Natural killer cell treated with Interleukin-12 subunit alpha and Interleukin-12 subunit beta and Interleukin-15 and Interleukin-18, amount 100 ng/mL, for 72 hours (primary cell): ENCODE measurements around the gene SYTL3. TPM values are rescaled to one million over a fixed set of nuclear protein-coding genes. Genes with fewer than 3 reads are reported as not detected.

Experiments
- ATAC-seq, 2 donors: fragments of 150-1000 bp; cut with Tn5 transposase in 1 of 2; sonication (Bioruptor Pico), chemical (Tn5 transposase) in 1 of 2; 2 replicates each; pipeline ENCODE4 v1.10.0; 2021
- DNase-seq: peaks from one replicate; pipeline ENCODE4 v3.0.0; 2022; ENCODE audit warnings: low spot score
- H3K27ac Mint-ChIP-seq, 2 donors: 1 replicate in 1 of 2; 2 replicates in 1 of 2; pipeline ENCODE4 v1.8.0; 2022; ENCODE audit warnings: mixed read lengths in 2 of 2, mild to moderate bottlenecking in 1 of 2, moderate library complexity in 1 of 2
- H3K27me3 Mint-ChIP-seq, 2 donors: 1 replicate in 1 of 2; 2 replicates in 1 of 2; pipeline ENCODE4 v1.8.0; 2022; ENCODE audit warnings: mixed read lengths in 2 of 2
- H3K36me3 Mint-ChIP-seq: one replicate; pipeline ENCODE4 v1.8.0; 2022; ENCODE audit warnings: mixed read lengths
- H3K4me1 Mint-ChIP-seq, 2 donors: 1 replicate in 1 of 2; 2 replicates in 1 of 2; pipeline ENCODE4 v1.8.0; 2022; ENCODE audit warnings: low read depth in 2 of 2, mixed read lengths in 2 of 2, mild to moderate bottlenecking in 1 of 2
- H3K4me3 Mint-ChIP-seq: one replicate; pipeline ENCODE4 v1.8.0; 2022; ENCODE audit warnings: mixed read lengths
- H3K9me3 Mint-ChIP-seq: 2 replicates; pipeline ENCODE4 v1.8.0; 2022; ENCODE audit warnings: mixed read lengths
- total RNA-seq, 2 donors: library from RNA; stranded (reverse); gene quantifications; one replicate each; pipeline ENCODE4 v1.2.3, GENCODE V29; 2022

SYTL3 gene
- total RNA-seq, 2 donors from 2014 or later = 199 to 246 TPM

DNA sequence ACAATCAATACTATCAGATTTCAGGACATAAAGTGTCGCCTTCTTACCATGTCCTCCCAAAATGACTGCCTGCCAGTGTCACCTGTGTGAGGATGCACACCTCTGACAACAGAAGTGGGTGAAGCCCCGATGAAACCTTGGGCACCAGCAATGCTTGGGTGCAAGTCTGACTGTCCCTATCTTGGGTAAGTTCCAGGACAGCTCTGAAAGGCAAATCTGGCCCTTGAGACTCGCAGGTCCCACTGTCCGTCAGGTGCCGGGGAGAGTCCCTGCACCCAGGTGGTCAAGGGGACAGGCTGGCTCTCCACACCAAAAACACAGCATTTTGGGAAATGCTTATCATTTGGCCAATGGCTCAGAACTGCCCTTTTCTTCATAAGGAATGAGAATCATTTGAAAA is 126.0 kb downstream of the SYTL3 start:
- no peaks in the 10 kb centered on the region for H3K27me3 Mint-ChIP-seq
- H3K27ac Mint-ChIP-seq = no peak overlapping the region
- H3K4me1 Mint-ChIP-seq = peaks cover 33 to 47% of the 10 kb centered on the region in 2 donors
- no peaks in the 10 kb centered on the region for H3K9me3 Mint-ChIP-seq
- H3K36me3 Mint-ChIP-seq = peaks cover 34% of the 10 kb centered on the region
- H3K4me3 Mint-ChIP-seq = no peak overlapping the region
- ATAC-seq (no peak), DNase-seq (peak; percentile 40)

DNA sequence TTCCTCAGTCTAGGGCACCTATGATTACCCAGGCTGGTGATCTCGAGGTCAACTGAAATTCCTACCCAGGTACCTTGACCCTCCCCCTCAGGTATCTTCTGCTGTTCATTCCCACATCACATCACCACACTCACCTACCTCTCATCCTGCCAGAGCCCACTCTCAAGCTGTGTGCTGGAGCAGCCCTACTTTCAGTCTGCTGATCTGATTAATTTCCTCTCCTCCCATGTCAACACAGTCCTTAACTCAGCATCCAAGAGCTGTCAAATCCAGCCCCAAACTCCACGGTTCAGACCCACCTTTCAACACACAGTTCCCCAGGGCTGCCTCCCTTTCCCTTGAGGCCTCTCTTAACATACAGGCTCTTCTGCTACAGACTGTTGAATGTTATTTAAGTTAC is 126.9 kb downstream of the SYTL3 start:
- ATAC-seq = no peak
- H3K4me1 Mint-ChIP-seq = peaks cover 25 to 39% of the 10 kb centered on the region in 2 donors
- no peak overlapping the region for H3K4me3 Mint-ChIP-seq
- H3K27me3 Mint-ChIP-seq = no peaks in the 10 kb centered on the region
- peaks cover 31% of the 10 kb centered on the region for H3K36me3 Mint-ChIP-seq
- peak overlapping the region; percentile 11 to 17 for H3K27ac Mint-ChIP-seq
- peak; percentile 28 for DNase-seq
- H3K9me3 Mint-ChIP-seq = no peaks in the 10 kb centered on the region

GRCh38 chr6:158777510-158777909 is 127.7 kb downstream of the SYTL3 start:
- Mint-ChIP-seq H3K27me3 (no peaks in the 10 kb centered on the region), H3K4me1 (peaks cover 19 to 31% of the 10 kb centered on the region in 2 donors), H3K36me3 (peaks cover 31% of the 10 kb centered on the region), H3K27ac (peak overlapping the region; percentile 11 to 17), H3K4me3 (no peak overlapping the region), H3K9me3 (no peaks in the 10 kb centered on the region)
- ATAC-seq (no peak), DNase-seq (no peak)

DNA sequence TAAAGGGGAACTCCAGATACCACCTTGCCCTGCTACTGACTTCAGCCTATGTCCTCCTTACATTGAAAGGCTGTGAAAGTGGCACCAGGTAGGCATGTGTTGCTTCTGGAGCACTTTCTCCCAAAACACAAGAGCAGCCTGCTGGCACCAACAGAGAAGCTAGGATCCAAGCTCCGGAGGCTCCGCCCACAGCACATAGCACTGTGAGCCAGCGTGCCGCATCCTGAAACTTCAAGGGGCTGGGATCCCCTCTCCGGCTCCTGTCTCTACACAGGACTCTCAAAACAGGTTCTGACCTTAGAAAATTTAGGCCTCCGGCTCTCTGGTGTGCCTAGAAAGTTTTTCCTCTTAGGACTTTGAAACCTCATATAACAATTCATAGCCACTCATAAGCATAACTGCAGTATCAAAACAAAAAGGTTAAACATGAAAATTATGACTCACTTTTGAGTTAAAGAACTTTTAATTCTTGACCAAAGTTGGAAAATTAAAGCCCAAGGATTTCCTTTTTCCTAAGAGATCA is 128.2 kb downstream of the SYTL3 start:
- no peak for ATAC-seq
- Mint-ChIP-seq H3K27ac (peak overlapping the region in 1 of 2 donors; percentile 11), H3K36me3 (peaks cover 31% of the 10 kb centered on the region), H3K9me3 (no peaks in the 10 kb centered on the region), H3K27me3 (no peaks in the 10 kb centered on the region), H3K4me1 (peaks cover 16 to 26% of the 10 kb centered on the region in 2 donors), H3K4me3 (no peak overlapping the region)
- no peak for DNase-seq

GRCh38 chr6:158780246-158780884 is 130.5 kb downstream of the SYTL3 start:
- H3K27me3 Mint-ChIP-seq = no peaks in the 10 kb centered on the region
- H3K4me1 Mint-ChIP-seq = peaks cover 10 to 13% of the 10 kb centered on the region in 2 donors
- ATAC-seq (no peak), DNase-seq (no peak)
- H3K27ac Mint-ChIP-seq = no peak overlapping the region
- H3K36me3 Mint-ChIP-seq = peaks cover 44% of the 10 kb centered on the region
- H3K9me3 Mint-ChIP-seq = no peaks in the 10 kb centered on the region
- no peak overlapping the region for H3K4me3 Mint-ChIP-seq

DNA sequence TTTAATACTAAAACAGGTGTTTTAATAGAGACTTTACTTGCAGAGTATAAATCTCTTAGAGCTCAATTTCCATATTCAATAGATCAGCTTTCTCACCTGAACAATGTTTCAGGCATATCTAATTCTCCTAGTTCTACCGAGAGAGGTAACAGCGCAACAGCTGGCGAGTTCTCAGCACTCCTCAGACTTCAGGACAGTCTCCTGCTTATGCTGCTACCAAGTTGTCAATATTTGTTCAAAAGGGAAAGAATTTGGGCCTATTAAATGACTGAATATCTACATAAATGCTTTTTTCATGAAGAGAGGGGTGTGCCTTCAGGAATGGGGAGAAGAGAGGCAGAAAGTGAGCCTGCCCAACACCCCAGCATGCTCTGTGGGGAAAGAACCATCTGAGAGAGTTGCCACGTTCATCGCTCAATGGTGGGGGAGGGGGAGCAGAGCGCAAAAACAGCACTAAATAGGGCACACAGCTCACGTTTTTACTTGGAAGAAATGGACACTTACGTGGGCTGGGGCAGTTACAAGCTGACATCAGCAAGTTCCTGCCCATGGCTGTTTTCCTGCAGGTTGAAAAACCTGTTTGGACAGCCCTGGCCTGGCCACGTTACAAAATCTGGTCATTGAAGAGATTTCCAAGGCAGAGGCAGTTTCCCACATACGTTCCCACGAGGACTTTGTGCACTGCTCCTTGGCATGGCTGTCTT is 131.3 kb downstream of the SYTL3 start:
- no peak overlapping the region for H3K27ac Mint-ChIP-seq
- peaks cover 10 to 13% of the 10 kb centered on the region in 2 donors for H3K4me1 Mint-ChIP-seq
- DNase-seq = no peak

GRCh38 chr6:158781692-158782373 is 132.0 kb downstream of the SYTL3 start:
- Mint-ChIP-seq H3K27me3 (no peaks in the 10 kb centered on the region), H3K4me1 (peaks cover 8 to 10% of the 10 kb centered on the region in 2 donors), H3K36me3 (peaks cover 41% of the 10 kb centered on the region), H3K27ac (peak overlapping the region in 1 of 2 donors; percentile 23), H3K9me3 (no peaks in the 10 kb centered on the region), H3K4me3 (no peak overlapping the region)
- DNase-seq (no peak), ATAC-seq (no peak)

More for the DNA sequence above, 131.3 kb downstream of the SYTL3 start:
- no peak for ATAC-seq
- no peaks in the 10 kb centered on the region for H3K9me3 Mint-ChIP-seq
- no peaks in the 10 kb centered on the region for H3K27me3 Mint-ChIP-seq
- peaks cover 44% of the 10 kb centered on the region for H3K36me3 Mint-ChIP-seq
- no peak overlapping the region for H3K4me3 Mint-ChIP-seq

DNA sequence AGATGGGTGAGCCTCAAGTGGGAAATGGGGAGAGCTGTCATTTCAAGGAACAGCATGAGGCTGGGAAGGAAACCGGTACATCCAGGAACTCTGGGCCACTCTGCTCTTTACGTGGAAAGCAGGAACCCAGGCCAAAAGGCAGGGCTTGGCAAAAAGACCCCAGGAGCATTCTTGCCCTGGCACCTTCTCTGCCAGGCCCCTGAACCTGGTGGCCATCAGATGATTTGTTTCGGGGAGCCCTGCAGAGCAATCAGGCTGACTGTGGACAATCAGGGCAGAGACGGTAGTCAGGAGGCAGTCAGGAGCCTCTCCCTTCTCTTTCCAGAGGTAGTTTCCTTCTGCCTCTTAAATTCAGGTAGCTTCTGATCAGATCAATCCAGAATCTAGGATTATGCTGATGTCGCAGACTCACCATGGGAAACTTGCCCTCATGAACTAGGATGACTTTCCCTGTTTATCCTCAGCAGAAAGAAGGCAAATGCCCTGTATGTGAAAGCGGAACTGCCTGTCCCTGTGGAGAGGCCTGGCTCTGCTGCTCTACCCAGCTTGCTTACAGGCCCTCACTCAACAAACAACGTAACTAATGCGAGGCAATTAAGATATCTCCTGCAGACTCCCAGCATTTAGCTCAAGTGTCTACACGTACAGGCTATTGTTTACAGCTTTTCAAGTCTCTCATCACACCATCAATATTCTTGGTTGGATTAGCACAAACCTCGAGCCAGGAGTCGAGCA is 132.7 kb downstream of the SYTL3 start:
- Mint-ChIP-seq H3K36me3 (peaks cover 33% of the 10 kb centered on the region), H3K9me3 (no peaks in the 10 kb centered on the region), H3K27ac (peak overlapping the region in 1 of 2 donors; percentile 23), H3K27me3 (no peaks in the 10 kb centered on the region), H3K4me3 (no peak overlapping the region), H3K4me1 (peaks cover under 1 to 7% of the 10 kb centered on the region in 2 donors)
- no peak for ATAC-seq
- DNase-seq = no peak

- H3K9me3 Mint-ChIP-seq = no peaks in the 10 kb centered on the region
- peaks cover 32% of the 10 kb centered on the region for H3K36me3 Mint-ChIP-seq
- H3K27me3 Mint-ChIP-seq = no peaks in the 10 kb centered on the region
- DNase-seq (no peak), ATAC-seq (no peak)
- peaks cover 0 to 7% of the 10 kb centered on the region in 2 donors for H3K4me1 Mint-ChIP-seq
- no peak overlapping the region for H3K27ac Mint-ChIP-seq
- no peak overlapping the region for H3K4me3 Mint-ChIP-seq
Measured at GRCh38 chr6:158783167-158783450, 133.3 kb downstream of the SYTL3 start.

DNA sequence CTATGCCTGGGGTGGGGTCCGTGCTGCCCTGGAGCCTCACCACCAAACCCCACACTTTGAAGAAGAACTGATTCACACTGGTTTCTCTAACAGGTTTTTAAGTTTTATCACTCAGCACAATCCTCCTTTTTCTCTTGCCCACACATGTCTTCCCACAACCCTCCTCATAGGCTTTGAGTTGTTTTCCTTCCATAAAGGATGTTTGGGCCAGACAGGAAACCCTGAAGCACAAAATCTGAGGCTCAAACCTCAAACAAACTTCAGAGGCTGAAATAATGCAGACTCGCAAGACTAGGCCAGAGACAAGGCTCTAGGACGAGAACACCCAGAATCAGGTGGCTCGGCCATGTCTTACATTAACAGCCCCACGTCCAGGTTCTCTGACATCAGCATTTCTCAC is 134.0 kb downstream of the SYTL3 start:
- DNase-seq (no peak), ATAC-seq (no peak)
- peaks cover 2 to 9% of the 10 kb centered on the region in 2 donors for H3K4me1 Mint-ChIP-seq
- H3K27ac Mint-ChIP-seq = peak overlapping the region in 1 of 2 donors; percentile 21
- no peak overlapping the region for H3K4me3 Mint-ChIP-seq
- H3K27me3 Mint-ChIP-seq = no peaks in the 10 kb centered on the region
- no peaks in the 10 kb centered on the region for H3K9me3 Mint-ChIP-seq
- peaks cover 26% of the 10 kb centered on the region for H3K36me3 Mint-ChIP-seq

GRCh38 chr6:158784505-158784904 is 134.7 kb downstream of the SYTL3 start:
- Mint-ChIP-seq H3K9me3 (no peaks in the 10 kb centered on the region), H3K4me1 (peaks cover 9 to 16% of the 10 kb centered on the region in 2 donors), H3K4me3 (no peak overlapping the region), H3K27ac (peak overlapping the region in 1 of 2 donors; percentile 21), H3K36me3 (peaks cover 22% of the 10 kb centered on the region), H3K27me3 (no peaks in the 10 kb centered on the region)
- DNase-seq = no peak
- no peak for ATAC-seq

DNA sequence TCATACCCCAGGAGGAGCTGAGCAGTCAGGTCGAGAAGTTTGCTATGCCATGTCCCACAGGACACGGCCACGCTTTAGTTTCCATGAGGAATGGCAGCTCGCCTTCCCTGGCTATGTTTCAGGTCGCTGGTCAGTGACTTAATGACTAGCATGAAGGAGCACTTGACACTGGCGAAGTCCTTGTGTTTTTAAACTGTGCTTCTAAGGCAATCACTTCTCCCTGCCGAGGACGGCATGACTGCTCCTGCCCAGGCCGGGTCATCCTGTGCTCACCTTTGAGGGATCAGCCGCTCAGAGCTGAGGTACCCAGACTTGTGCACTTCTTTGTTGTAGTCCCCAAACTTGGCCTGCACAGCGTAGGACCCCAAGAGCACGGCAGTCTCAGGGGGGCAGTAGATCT is 135.2 kb downstream of the SYTL3 start:
- ATAC-seq (no peak), DNase-seq (no peak)
- Mint-ChIP-seq H3K27ac (no peak overlapping the region), H3K9me3 (no peaks in the 10 kb centered on the region), H3K27me3 (no peaks in the 10 kb centered on the region), H3K4me3 (no peak overlapping the region), H3K36me3 (peaks cover 22% of the 10 kb centered on the region), H3K4me1 (peaks cover 14 to 21% of the 10 kb centered on the region in 2 donors)

DNA sequence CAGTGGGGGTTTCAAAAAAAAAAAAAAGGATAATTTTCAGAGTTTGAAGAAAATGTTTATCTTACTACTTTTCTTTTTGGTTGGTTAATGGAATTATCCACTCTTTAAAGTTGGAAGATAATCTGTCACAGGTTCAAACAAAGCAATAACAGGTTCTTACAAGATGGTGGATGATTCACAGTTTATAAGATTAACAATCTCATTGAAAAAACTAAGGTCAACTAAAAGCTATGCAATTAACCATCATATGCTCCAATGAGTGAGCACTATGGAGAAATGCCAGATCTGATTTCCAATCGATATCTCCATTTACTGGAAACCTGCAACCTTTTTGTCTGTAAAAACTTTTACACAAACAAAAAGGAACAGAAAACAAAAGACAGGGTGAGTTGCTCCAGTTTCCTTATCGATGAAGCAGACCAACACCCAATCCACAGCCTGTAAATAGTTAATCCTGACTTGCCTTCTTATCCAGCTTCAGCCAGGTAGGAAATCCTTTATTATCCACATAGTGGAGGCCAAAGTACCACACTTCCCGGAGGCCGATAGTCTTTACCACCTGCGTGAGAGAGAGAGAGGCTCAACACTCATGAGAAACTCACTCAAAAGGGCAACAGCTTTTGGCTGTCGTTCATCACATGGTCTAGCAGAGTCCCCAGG is 136.9 kb downstream of the SYTL3 start:
- Mint-ChIP-seq H3K36me3 (peaks cover 17% of the 10 kb centered on the region), H3K27ac (no peak overlapping the region), H3K4me1 (peaks cover 18 to 21% of the 10 kb centered on the region in 2 donors), H3K9me3 (no peaks in the 10 kb centered on the region), H3K4me3 (no peak overlapping the region), H3K27me3 (no peaks in the 10 kb centered on the region)
- no peak for ATAC-seq
- DNase-seq = no peak
